NB4 (cell line): Measurements from ENCODE around the gene BRSK2.

Experiments used
- DNase-seq: peaks from one replicate; pipeline ENCODE4 v3.0.0; 2010; ENCODE audit warnings: low read depth
- H3K4me3 ChIP-seq: one replicate; pipeline ENCODE4 v1.5.1; 2011; ENCODE audit warnings: mild to moderate bottlenecking, low read depth, low read length, moderate library complexity
- MYC ChIP-seq: IDR thresholded peaks from 2 replicates; pipeline ENCODE4 v1.6.1; 2011; ENCODE audit warnings: low read depth, low read length
- POLR2A ChIP-seq: IDR thresholded peaks from 2 replicates; pipeline ENCODE4 v1.6.1; 2011; ENCODE audit warnings: mild to moderate bottlenecking; ENCODE audit not compliant: insufficient read length; ENCODE audit errors: extremely low read depth
- TF ChIP-seq, protein P1 (sequence below): IDR thresholded peaks from one replicate; pipeline ENCODE4 v1.5.1; 2012; ENCODE audit warnings: low read depth, low read length
- TF ChIP-seq, protein P2 (sequence below): IDR thresholded peaks from 2 replicates; pipeline ENCODE4 v1.6.1; 2011; ENCODE audit warnings: low read depth, low read length

The BRSK2 gene

DNA sequence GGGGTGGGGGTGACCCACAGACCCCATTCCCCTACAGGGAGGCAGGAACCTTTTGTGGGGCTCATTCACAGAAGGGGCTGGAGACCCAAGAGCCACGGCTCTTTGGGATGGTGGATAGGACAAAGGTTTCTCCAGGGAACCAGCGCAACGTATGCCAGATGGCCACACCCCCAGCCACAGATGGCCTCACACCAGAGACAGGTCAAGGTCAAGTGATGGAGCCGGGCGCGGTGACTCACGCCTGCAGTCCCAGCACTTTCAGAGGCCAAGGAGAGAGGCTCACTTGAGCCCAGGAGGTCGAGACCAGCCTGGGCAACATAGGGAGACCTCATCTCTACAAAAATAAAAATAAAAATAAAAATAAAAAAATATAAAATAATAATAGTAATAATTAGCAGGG lies 17.1 kb upstream of the BRSK2 start:
- no peak overlapping the region for H3K4me3 ChIP-seq
- TF ChIP-seq MYC (no peak), POLR2A (no peak)
- TF ChIP-seq, protein P1, sequence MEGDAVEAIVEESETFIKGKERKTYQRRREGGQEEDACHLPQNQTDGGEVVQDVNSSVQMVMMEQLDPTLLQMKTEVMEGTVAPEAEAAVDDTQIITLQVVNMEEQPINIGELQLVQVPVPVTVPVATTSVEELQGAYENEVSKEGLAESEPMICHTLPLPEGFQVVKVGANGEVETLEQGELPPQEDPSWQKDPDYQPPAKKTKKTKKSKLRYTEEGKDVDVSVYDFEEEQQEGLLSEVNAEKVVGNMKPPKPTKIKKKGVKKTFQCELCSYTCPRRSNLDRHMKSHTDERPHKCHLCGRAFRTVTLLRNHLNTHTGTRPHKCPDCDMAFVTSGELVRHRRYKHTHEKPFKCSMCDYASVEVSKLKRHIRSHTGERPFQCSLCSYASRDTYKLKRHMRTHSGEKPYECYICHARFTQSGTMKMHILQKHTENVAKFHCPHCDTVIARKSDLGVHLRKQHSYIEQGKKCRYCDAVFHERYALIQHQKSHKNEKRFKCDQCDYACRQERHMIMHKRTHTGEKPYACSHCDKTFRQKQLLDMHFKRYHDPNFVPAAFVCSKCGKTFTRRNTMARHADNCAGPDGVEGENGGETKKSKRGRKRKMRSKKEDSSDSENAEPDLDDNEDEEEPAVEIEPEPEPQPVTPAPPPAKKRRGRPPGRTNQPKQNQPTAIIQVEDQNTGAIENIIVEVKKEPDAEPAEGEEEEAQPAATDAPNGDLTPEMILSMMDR = no peak
- TF ChIP-seq, protein P2, sequence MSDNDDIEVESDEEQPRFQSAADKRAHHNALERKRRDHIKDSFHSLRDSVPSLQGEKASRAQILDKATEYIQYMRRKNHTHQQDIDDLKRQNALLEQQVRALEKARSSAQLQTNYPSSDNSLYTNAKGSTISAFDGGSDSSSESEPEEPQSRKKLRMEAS = no peak
- DNase-seq = no peak

- TF ChIP-seq, protein P2 = no peak
- TF ChIP-seq, protein P1 = no peak
- no peak for TF ChIP-seq MYC
- TF ChIP-seq POLR2A = no peak
- no peak overlapping the region for H3K4me3 ChIP-seq
- DNase-seq = no peak
These were observed 16.1 kb upstream of the BRSK2 start for GRCh38 chr11:1373536-1374214.

DNA sequence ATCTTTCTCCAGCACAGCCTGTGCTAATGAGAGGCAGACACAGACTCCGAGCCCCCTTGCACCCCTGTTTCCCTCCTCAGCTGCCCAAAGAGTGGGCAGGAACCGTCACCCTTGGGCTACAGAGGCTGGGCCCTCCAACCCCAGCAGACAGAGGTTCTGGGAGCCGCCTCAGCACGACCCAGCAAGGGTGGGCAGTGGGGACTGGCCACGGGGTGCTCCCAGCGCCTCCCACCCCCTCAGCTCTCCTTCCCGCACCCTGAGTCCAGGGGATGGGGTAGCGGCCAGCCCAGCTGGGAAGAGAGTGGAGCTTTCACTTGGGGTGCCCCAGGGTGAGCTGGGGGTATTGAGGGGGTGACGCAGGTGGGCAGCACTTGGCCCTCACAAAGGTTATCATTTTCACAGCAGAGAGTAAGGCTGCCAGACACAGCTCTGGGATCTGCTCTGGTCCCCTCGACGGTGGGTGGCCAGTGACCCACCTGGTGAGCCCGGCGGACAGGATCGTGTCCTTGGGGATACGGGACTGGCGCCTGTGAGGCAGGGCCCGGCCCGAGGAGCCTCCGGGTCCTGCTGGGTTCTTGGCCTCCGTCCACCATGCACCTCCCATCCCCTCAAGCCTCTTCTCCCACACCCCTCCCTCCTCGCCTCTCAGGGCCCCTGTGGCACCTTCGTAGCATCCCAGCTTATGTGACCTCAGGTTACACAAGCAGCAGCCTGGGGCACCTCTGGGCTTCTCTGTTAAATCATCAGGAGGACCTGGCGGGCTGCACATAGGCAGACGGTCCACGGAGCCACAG lies 14.4 kb upstream of the BRSK2 start:
- no peak for DNase-seq
- TF ChIP-seq POLR2A (no peak), MYC (no peak)
- TF ChIP-seq, protein P2 = no peak
- TF ChIP-seq, protein P1 = no peak

GRCh38 chr11:1375955-1376258 lies 13.8 kb upstream of the BRSK2 start:
- TF ChIP-seq POLR2A (no peak), MYC (no peak)
- TF ChIP-seq, protein P2 = no peak
- TF ChIP-seq, protein P1 = no peak
- DNase-seq = no peak
- H3K4me3 ChIP-seq = no peak overlapping the region

More for the DNA sequence above, 14.4 kb upstream of the BRSK2 start:
- no peak overlapping the region for H3K4me3 ChIP-seq

- TF ChIP-seq MYC = no peak
- TF ChIP-seq, protein P1 = no peak
- TF ChIP-seq POLR2A = no peak
- TF ChIP-seq, protein P2 = no peak
- H3K4me3 ChIP-seq = no peak overlapping the region
- DNase-seq = no peak
These were observed 12.4 kb upstream of the BRSK2 start for GRCh38 chr11:1377231-1377780.
